ENCODE results near the gene RPE65. TPM values are rescaled to one million over a fixed set of nuclear protein-coding genes. Genes with fewer than 3 reads are reported as not detected.
A peak's percentile ranks its signal among the peaks of the same experiment; 100 is the strongest.

Gene RPE65
- total and polyA plus RNA-seq, 2 of the 8 experiments (the other 6 are each of a cell fraction or from before 2014, with no cell fraction given), result not detected

GRCh38 chr1:68438310-68438709 lies 11.4 kb downstream of the RPE65 start:
- no peak overlapping the region for H3K14ac ChIP-seq (ENCODE audit: insufficient read length)
- H3K79me2 ChIP-seq (ENCODE audit: control insufficient read depth in 1 of 2, insufficient read depth in 2 of 2, low read length in 2 of 2), result no peaks in the 10 kb centered on the region
- H2BK5ac ChIP-seq (ENCODE audit: low read depth, low read length), result no peak overlapping the region
- WGBS, 2 experiments (ENCODE audit: extremely low coverage in 1 of 2, insufficient coverage in 1 of 2, insufficient read length in 1 of 2, insufficient replicate concordance in 2 of 2, low coverage in 1 of 2, low lambda C conversion rate in 2 of 2, missing lambda C conversion rate in 1 of 2), result 69% methylated on average over 3 of the region's 3 CpGs; no CpG with 5 or more reads in 1 of the 2 experiments
- no peak overlapping the region for H4K91ac ChIP-seq (replicated peaks; ENCODE audit: insufficient read length, low read length)
- FAIRE-seq (no peak), DNase-seq (ENCODE audit: low read depth in 1 of 2, low spot score in 2 of 2) (no peak)
- H3K9me3 ChIP-seq (ENCODE audit: insufficient read depth in 2 of 2, low read depth in 1 of 2, low read length in 1 of 2), result no peaks in the 10 kb centered on the region
- no peak overlapping the region for H2BK12ac ChIP-seq (ENCODE audit: low read depth, low read length)
- H4K8ac ChIP-seq (ENCODE audit: extremely low read depth, insufficient read depth, low read length), result no peak overlapping the region
- ChIA-PET CTCF (ENCODE audit: partially characterized antibody) (interaction anchor here (0.9 kb wide), 2 partner anchors 10 to 15 kb away, joined by 3 read pairs; no protein-coding TSS in a partner anchor), POLR2A (ENCODE audit: partially characterized antibody) (no interaction called here)
- peak overlapping the region; percentile 87 for H2AFZ ChIP-seq (ENCODE audit: low read length)
- no peak overlapping the region for H3K4ac ChIP-seq (replicated peaks; ENCODE audit: insufficient read length, low read depth, low read length)
- 0 out of 2 replicates have a peak overlapping the region, but pooled peaks have one; percentile 14 for H3K27ac ChIP-seq (ENCODE audit: low read depth, low read length)
- H2BK120ac ChIP-seq (replicated peaks; ENCODE audit: low read depth, low read length), result no peak overlapping the region
- no peaks in the 10 kb centered on the region for H3K36me3 ChIP-seq (ENCODE audit: control insufficient read depth in 2 of 4, insufficient read depth in 4 of 4, low read length in 3 of 4)
- no peaks in the 10 kb centered on the region for H3K79me1 ChIP-seq (ENCODE audit: low read depth, low read length)
- H3K56ac ChIP-seq (replicated peaks; ENCODE audit: insufficient read length, low read depth, low read length), result no peak overlapping the region
- H3K9ac ChIP-seq (replicated peaks in 1 of 4; ENCODE audit: extremely low read depth in 1 of 4, low read depth in 3 of 4, low read length in 3 of 4), result no peak overlapping the region
- peaks cover 0 to 3% (median 0%) of the 10 kb centered on the region in 4 experiments; a peak in 2 of 7 replicates for H3K4me1 ChIP-seq (replicated peaks in 1 of 4; ENCODE audit: control insufficient read depth in 3 of 4, insufficient read depth in 4 of 4, low read length in 3 of 4)
- no peak overlapping the region for H3K4me3 ChIP-seq (ENCODE audit: extremely low read depth in 1 of 4, insufficient read depth in 2 of 4, low read depth in 3 of 4, low read length in 4 of 4)
- TF ChIP-seq ZNF274 (IDR thresholded peaks at IDR 0.05; ENCODE audit: borderline replicate concordance, extremely low read depth, low read length) (no peak), RXRA (IDR thresholded peaks at IDR 0.05; ENCODE audit: insufficient read depth, low read depth, low read length) (no peak), JUN (IDR thresholded peaks at IDR 0.05; ENCODE audit: low read depth, low read length) (no peak), CEBPB (IDR thresholded peaks at IDR 0.05; ENCODE audit: low read depth, low read length) (no peak), PHF8 (conservative IDR thresholded peaks at IDR 0.05; ENCODE audit: low read depth, low read length) (no peak), GTF2F1 (IDR thresholded peaks at IDR 0.05; ENCODE audit: borderline replicate concordance, low read depth, low read length) (no peak), HDAC6 (IDR thresholded peaks at IDR 0.05; ENCODE audit: low read depth, low read length) (no peak), USF2 (IDR thresholded peaks at IDR 0.05; ENCODE audit: low read length) (no peak), SIN3A (conservative IDR thresholded peaks at IDR 0.05 in 1 of 2, IDR thresholded peaks at IDR 0.05 in 1 of 2; ENCODE audit: low read depth in 1 of 2, low read length in 2 of 2) (no peak)
- no peak overlapping the region for H3K18ac ChIP-seq (ENCODE audit: extremely low read depth, low read length)
- no peak overlapping the region for H3K23ac ChIP-seq (ENCODE audit: insufficient read length)
- no peak overlapping the region for H3K4me2 ChIP-seq (ENCODE audit: insufficient read depth in 1 of 2, low read depth in 2 of 2, low read length in 2 of 2)
- no peaks in the 10 kb centered on the region; the same call in 1 of the 2 replicates for H3K23me2 ChIP-seq (ENCODE audit: low read depth, low read length)
- H2AK5ac ChIP-seq (ENCODE audit: low read depth, low read length), result no peak overlapping the region
- no peaks in the 10 kb centered on the region for H4K20me1 ChIP-seq (replicated peaks in 1 of 2; ENCODE audit: control insufficient read depth in 1 of 2, insufficient read depth in 2 of 2, low read length in 2 of 2)
- H2BK15ac ChIP-seq (ENCODE audit: low read length), result no peak overlapping the region
- H4K5ac ChIP-seq (ENCODE audit: insufficient read length, low read depth, low read length), result no peak overlapping the region
- H3K27me3 ChIP-seq (replicated peaks in 1 of 4; ENCODE audit: control insufficient read depth in 3 of 4, extremely low read depth in 1 of 4, insufficient read depth in 3 of 4, low read length in 3 of 4), result no peaks in the 10 kb centered on the region
- no peak overlapping the region for H2BK20ac ChIP-seq (ENCODE audit: low read length)

All from H1 (cell line).